SK-N-SH treated with all-trans-retinoic acid at 6 μM for 48 hours (cell line): ENCODE measurements around the gene OXER1.

Source experiments
- CSDC2 ChIP-seq: fragments of 250-450 bp; sonication (Bioruptor Pico); IDR thresholded peaks from 2 replicates; pipeline ENCODE4 v1.5.0; 2020; ENCODE audit warnings: mild to moderate bottlenecking, moderate library complexity
- OSR1 ChIP-seq: fragments of 250-450 bp; sonication (Bioruptor Pico); IDR thresholded peaks from 2 replicates; pipeline ENCODE4 v1.8.0; 2022; ENCODE audit warnings: moderate library complexity, mild to moderate bottlenecking, inconsistent platforms
- PPARA ChIP-seq: fragments of 250-450 bp; sonication (Bioruptor Pico); IDR thresholded peaks from 2 replicates; pipeline ENCODE4 v1.5.0; 2020; ENCODE audit warnings: mild to moderate bottlenecking, borderline replicate concordance
- RARB ChIP-seq: fragments of 250-450 bp; sonication (Bioruptor Pico); IDR thresholded peaks from 2 replicates; pipeline ENCODE4 v1.8.0; 2021; ENCODE audit warnings: mild to moderate bottlenecking, moderate library complexity
- TCF4 ChIP-seq: fragments of 250-450 bp; sonication (Bioruptor Pico); IDR thresholded peaks from 2 replicates; pipeline ENCODE4 v1.8.0; 2021; ENCODE audit warnings: mild to moderate bottlenecking, moderate library complexity, borderline replicate concordance
- TF ChIP-seq, protein P1 (sequence below): fragments of 250-450 bp; sonication (Bioruptor Pico); IDR thresholded peaks from 2 replicates; pipeline ENCODE4 v1.5.0; 2020; ENCODE audit warnings: mild to moderate bottlenecking, moderate library complexity
- TF ChIP-seq, protein P2 (sequence below): fragments of 250-450 bp; sonication (Bioruptor Pico); IDR thresholded peaks from 2 replicates; pipeline ENCODE4 v1.8.0; 2020; ENCODE audit warnings: mild to moderate bottlenecking, moderate library complexity, borderline replicate concordance
- TF ChIP-seq, protein P3 (sequence below): fragments of 250-450 bp; sonication (Bioruptor Pico); IDR thresholded peaks from 2 replicates; pipeline ENCODE4 v1.8.0; 2021; ENCODE audit warnings: low read depth, mild to moderate bottlenecking, moderate library complexity, borderline replicate concordance
- TF ChIP-seq, protein P4 (sequence below): fragments of 250-450 bp; sonication (Bioruptor Pico); IDR thresholded peaks from 2 replicates; pipeline ENCODE4 v1.5.1; 2020; ENCODE audit warnings: low read depth, mild to moderate bottlenecking, moderate library complexity

DNA sequence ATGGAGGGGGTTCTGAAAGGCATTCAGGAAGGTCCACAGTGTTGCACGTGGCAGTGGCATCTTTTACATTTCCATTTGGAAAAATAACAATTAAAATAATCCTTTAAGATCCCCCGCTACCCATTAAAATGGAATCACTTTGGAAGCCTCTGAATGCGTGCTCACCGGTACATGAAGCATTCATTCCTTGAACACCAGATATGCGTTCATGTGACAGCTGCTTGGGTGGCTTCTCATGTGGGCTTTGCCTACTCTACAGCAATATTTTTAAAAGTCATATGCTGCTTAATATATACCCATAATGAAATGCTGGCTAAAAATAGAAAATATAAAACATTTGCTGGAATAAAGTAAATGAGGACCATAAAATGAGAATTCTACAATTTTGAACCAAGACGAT is 42.9 kb upstream of the OXER1 start:
- TF ChIP-seq, protein P1, sequence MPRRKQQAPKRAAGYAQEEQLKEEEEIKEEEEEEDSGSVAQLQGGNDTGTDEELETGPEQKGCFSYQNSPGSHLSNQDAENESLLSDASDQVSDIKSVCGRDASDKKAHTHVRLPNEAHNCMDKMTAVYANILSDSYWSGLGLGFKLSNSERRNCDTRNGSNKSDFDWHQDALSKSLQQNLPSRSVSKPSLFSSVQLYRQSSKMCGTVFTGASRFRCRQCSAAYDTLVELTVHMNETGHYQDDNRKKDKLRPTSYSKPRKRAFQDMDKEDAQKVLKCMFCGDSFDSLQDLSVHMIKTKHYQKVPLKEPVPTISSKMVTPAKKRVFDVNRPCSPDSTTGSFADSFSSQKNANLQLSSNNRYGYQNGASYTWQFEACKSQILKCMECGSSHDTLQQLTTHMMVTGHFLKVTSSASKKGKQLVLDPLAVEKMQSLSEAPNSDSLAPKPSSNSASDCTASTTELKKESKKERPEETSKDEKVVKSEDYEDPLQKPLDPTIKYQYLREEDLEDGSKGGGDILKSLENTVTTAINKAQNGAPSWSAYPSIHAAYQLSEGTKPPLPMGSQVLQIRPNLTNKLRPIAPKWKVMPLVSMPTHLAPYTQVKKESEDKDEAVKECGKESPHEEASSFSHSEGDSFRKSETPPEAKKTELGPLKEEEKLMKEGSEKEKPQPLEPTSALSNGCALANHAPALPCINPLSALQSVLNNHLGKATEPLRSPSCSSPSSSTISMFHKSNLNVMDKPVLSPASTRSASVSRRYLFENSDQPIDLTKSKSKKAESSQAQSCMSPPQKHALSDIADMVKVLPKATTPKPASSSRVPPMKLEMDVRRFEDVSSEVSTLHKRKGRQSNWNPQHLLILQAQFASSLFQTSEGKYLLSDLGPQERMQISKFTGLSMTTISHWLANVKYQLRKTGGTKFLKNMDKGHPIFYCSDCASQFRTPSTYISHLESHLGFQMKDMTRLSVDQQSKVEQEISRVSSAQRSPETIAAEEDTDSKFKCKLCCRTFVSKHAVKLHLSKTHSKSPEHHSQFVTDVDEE (CRISPR knock-in tag), result no peak
- TF ChIP-seq, protein P2, sequence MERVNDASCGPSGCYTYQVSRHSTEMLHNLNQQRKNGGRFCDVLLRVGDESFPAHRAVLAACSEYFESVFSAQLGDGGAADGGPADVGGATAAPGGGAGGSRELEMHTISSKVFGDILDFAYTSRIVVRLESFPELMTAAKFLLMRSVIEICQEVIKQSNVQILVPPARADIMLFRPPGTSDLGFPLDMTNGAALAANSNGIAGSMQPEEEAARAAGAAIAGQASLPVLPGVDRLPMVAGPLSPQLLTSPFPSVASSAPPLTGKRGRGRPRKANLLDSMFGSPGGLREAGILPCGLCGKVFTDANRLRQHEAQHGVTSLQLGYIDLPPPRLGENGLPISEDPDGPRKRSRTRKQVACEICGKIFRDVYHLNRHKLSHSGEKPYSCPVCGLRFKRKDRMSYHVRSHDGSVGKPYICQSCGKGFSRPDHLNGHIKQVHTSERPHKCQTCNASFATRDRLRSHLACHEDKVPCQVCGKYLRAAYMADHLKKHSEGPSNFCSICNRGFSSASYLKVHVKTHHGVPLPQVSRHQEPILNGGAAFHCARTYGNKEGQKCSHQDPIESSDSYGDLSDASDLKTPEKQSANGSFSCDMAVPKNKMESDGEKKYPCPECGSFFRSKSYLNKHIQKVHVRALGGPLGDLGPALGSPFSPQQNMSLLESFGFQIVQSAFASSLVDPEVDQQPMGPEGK (CRISPR knock-in tag), result no peak
- no peak for TF ChIP-seq RARB (CRISPR knock-in tag)
- no peak for TF ChIP-seq OSR1 (CRISPR knock-in tag)
- no peak for TF ChIP-seq TCF4 (CRISPR knock-in tag)
- TF ChIP-seq PPARA, result no peak
- TF ChIP-seq CSDC2, result no peak
- TF ChIP-seq, protein P3, sequence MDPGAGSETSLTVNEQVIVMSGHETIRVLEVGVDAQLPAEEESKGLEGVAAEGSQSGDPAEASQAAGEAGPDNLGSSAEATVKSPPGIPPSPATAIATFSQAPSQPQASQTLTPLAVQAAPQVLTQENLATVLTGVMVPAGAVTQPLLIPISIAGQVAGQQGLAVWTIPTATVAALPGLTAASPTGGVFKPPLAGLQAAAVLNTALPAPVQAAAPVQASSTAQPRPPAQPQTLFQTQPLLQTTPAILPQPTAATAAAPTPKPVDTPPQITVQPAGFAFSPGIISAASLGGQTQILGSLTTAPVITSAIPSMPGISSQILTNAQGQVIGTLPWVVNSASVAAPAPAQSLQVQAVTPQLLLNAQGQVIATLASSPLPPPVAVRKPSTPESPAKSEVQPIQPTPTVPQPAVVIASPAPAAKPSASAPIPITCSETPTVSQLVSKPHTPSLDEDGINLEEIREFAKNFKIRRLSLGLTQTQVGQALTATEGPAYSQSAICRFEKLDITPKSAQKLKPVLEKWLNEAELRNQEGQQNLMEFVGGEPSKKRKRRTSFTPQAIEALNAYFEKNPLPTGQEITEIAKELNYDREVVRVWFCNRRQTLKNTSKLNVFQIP (CRISPR knock-in tag), result no peak
- TF ChIP-seq, protein P4, sequence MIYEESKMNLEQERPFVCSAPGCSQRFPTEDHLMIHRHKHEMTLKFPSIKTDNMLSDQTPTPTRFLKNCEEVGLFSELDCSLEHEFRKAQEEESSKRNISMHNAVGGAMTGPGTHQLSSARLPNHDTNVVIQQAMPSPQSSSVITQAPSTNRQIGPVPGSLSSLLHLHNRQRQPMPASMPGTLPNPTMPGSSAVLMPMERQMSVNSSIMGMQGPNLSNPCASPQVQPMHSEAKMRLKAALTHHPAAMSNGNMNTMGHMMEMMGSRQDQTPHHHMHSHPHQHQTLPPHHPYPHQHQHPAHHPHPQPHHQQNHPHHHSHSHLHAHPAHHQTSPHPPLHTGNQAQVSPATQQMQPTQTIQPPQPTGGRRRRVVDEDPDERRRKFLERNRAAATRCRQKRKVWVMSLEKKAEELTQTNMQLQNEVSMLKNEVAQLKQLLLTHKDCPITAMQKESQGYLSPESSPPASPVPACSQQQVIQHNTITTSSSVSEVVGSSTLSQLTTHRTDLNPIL, result no peak
